Measurements from ENCODE around the gene JAM3.

The JAM3 gene

DNA sequence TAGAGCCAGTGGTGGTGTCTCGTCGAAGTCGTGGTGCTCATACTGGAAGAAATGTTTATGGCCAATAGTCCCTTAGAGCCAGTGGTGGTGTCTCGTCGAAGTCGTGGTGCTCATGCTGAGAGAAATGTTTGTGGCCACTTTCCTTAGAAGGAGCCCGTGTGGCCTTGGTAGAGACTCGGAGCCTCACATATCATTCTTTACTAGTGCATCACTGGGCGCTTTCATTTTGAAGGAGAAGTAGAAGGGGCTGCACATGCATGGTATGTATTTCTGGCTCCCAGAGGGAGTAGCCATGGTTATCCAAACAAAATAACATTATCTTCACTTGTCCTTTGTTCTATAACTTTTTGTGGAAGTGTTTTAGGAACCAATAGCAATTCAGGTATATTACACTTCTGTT lies 69.5 kb downstream of the JAM3 start:
- ATAC-seq, result no peak
- Mint-ChIP-seq H3K9me3 (peaks cover 0 to 4% of the 10 kb centered on the region in 2 donors), H3K4me1 (peaks cover 11% of the 10 kb centered on the region), H3K27me3 (no peaks in the 10 kb centered on the region), H3K27ac (no peak overlapping the region), H3K4me3 (no peak overlapping the region)
- no peak for DNase-seq

DNA sequence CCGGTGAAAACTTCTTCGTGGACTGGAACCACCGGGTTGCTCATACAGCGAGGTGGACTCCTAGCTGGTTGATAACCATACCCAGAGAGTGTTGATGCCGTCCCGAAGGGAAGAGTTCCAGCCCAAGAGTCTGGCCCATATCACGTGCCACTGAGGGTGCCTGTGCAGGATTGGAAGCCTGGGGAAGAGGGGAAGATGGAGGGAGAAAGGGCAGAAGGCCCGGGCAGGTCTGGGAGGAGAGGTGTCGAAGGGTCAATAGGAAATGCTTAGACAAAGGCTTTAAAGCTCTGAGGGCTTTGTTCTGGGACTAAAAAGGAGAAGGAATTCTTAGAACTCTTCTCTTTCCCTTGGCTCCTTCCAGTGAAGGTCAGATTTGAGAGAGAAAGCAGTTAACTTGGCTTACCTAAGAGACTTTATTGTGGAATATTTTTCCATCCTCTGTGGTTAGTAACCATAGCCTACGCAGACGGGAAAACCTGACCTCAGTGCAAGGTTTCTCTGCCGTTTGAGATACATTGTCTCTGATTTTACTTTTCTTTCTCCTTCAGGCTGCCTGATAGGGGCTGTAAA lies 70.5 kb downstream of the JAM3 start:
- H3K4me3 Mint-ChIP-seq, result no peak overlapping the region
- DNase-seq (no peak), ATAC-seq (no peak)
- peak overlapping the region in 1 of 2 donors; percentile 22 for H3K27ac Mint-ChIP-seq
- no peaks in the 10 kb centered on the region for H3K27me3 Mint-ChIP-seq
- H3K4me1 Mint-ChIP-seq, result peaks cover 21% of the 10 kb centered on the region
- H3K9me3 Mint-ChIP-seq, result no peaks in the 10 kb centered on the region

DNA sequence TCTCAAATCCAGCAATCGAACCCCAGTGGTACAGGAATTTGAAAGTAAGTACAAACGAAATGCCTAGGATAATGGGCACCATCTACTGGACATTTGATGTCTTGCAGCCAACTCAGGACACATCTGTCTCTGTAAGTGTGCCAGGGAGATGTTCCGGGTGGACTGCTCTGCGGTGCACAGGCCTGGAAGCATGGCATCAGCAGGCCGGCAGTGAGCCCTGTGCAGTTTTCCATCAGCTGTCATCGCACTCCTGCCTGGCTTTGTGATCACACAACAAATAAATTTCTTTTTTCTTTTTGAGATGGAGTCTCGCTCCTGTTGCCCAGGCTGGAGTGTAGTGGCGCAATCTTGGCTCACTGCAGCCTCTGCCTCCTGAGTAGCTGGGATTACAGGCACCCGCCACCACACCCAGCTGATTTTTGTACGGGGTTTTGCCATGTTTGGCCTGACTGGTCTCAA lies 71.0 kb downstream of the JAM3 start:
- no peak overlapping the region for H3K27ac Mint-ChIP-seq
- H3K9me3 Mint-ChIP-seq, result no peaks in the 10 kb centered on the region
- peaks cover 23% of the 10 kb centered on the region for H3K4me1 Mint-ChIP-seq
- H3K27me3 Mint-ChIP-seq, result no peaks in the 10 kb centered on the region
- H3K4me3 Mint-ChIP-seq, result no peak overlapping the region
- DNase-seq (peak; percentile 50 to 52), ATAC-seq (peak; percentile 82)

DNA sequence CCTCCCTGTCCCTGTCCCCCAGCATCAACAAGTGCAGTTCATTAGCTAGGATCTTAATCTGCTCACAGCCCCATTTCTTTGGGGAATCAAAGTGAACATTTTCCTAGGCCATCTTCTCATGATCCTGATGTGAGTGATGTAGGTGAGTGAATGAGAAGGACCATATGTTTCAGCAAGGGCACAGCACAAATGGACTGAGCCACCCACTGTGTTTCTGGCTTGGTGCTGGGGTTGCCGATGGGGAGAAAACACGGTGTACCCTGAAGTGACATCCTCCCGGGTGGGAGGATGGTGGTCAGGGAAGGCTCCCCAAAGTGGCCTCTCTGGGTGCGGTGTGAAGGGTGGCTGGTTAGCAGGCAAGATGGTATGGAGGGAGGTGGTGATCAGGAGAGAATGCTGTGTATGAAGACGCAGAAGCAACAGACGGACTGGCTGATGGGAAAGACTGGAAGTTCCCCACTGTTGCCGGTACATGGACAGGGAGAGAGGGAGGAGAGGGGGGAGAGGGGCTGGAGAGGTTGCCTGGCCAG lies 72.2 kb downstream of the JAM3 start:
- DNase-seq (no peak), ATAC-seq (peak; percentile 10)
- Mint-ChIP-seq H3K4me3 (no peak overlapping the region), H3K9me3 (no peaks in the 10 kb centered on the region), H3K4me1 (peaks cover 23% of the 10 kb centered on the region), H3K27ac (no peak overlapping the region), H3K27me3 (no peaks in the 10 kb centered on the region)

DNA sequence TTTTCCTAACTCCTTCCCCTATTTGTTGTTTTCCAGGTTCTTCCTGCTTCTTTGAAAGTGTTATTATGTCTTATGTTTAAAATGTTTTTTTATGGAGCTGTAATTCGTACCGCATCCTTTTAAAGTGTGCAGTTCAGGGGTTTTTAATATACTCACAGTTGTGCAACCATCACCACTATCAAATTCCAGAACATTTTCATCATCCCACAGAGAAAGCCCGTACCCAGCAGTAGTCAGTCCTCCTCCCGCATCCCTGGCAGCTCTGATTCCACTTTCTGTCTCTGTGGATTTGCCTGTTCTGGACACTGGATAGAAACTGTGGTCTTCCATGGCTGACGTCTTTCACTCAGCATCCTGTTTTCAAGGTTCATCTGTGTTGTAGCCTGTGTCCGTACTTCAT lies 73.7 kb downstream of the JAM3 start:
- Mint-ChIP-seq H3K9me3 (no peaks in the 10 kb centered on the region), H3K4me1 (peaks cover 23% of the 10 kb centered on the region), H3K27ac (peak overlapping the region in 1 of 2 donors; percentile 37), H3K27me3 (no peaks in the 10 kb centered on the region), H3K4me3 (no peak overlapping the region)
- ATAC-seq, result no peak
- DNase-seq, result no peak

DNA sequence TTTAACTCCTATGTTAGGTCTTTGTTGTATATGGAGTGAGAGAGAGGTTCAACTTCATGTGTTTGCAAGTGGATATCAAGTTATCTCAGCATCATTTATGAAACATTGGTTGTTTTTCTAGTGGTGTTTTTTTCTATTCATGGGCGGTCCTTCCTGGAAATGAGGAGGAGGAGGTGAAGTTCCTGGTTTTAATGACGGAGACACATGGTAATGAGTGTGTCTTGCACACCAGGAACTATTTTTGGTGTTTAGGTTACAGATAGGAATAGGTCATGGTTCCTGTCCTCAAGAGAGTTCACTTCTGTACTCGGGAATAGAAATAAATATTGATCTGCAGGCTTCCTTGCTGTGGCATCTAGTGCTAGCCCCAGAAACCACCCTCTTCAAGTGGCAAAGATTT lies 74.9 kb downstream of the JAM3 start:
- H3K27me3 Mint-ChIP-seq, result no peaks in the 10 kb centered on the region
- ATAC-seq (no peak), DNase-seq (no peak)
- peaks cover 23% of the 10 kb centered on the region for H3K4me1 Mint-ChIP-seq
- H3K4me3 Mint-ChIP-seq, result no peak overlapping the region
- no peaks in the 10 kb centered on the region for H3K9me3 Mint-ChIP-seq
- no peak overlapping the region for H3K27ac Mint-ChIP-seq

DNA sequence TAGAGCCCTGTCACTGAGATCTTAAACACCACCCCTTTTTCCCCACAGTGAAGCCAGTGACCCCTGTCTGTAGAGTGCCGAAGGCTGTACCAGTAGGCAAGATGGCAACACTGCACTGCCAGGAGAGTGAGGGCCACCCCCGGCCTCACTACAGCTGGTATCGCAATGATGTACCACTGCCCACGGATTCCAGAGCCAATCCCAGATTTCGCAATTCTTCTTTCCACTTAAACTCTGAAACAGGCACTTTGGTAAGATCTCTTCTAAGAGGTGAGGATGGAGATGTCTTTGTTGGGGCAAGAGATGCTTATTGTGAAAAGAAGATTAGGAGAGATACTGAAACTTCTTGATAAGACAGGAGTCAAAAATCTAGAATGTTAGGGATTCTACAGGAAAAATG lies 75.9 kb downstream of the JAM3 start:
- no peaks in the 10 kb centered on the region for H3K9me3 Mint-ChIP-seq
- no peaks in the 10 kb centered on the region for H3K27me3 Mint-ChIP-seq
- H3K27ac Mint-ChIP-seq, result no peak overlapping the region
- peaks cover 15% of the 10 kb centered on the region for H3K4me1 Mint-ChIP-seq
- no peak for ATAC-seq
- H3K4me3 Mint-ChIP-seq, result no peak overlapping the region
- no peak for DNase-seq

DNA sequence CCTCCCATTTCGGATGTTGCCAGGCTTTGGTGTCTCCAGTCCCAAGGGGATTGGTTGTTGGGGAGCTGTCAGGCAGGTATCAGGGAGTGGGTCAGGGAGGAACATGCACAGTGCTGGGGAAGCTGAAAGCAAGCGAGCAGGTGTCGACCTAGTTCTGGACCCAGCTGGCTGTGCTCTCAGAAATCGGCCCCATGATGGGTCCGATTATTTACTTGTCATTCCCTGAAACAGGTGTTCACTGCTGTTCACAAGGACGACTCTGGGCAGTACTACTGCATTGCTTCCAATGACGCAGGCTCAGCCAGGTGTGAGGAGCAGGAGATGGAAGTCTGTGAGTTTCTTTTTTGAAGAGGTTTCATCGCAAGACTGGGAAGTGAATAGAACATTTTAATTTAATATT lies 76.8 kb downstream of the JAM3 start:
- no peak for DNase-seq
- H3K9me3 Mint-ChIP-seq, result no peaks in the 10 kb centered on the region
- no peaks in the 10 kb centered on the region for H3K27me3 Mint-ChIP-seq
- no peak overlapping the region for H3K4me3 Mint-ChIP-seq
- no peak for ATAC-seq
- peaks cover 12% of the 10 kb centered on the region for H3K4me1 Mint-ChIP-seq
- H3K27ac Mint-ChIP-seq, result no peak overlapping the region

DNA sequence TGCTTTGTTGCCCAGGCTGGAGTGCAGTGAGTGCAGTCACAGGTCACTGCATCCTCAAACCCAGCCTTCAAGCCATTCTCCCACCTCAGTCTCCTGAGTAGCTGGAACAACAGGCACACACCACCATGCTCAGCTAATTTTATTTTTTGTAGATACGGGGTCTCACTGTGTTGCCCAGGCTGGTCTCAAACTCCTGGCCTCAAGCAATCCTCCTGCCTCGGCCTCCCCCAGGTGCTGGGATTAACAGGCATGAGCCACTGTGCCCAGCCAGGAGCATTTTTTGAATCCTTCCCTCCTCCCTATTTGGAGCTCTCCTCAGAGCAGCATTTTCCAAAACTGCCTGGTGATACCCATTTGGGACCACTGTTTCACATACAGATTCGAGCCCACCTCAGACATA lies 77.7 kb downstream of the JAM3 start:
- no peaks in the 10 kb centered on the region for H3K9me3 Mint-ChIP-seq
- no peaks in the 10 kb centered on the region for H3K27me3 Mint-ChIP-seq
- H3K4me3 Mint-ChIP-seq, result no peak overlapping the region
- DNase-seq (no peak), ATAC-seq (no peak)
- H3K4me1 Mint-ChIP-seq, result peaks cover 12% of the 10 kb centered on the region
- H3K27ac Mint-ChIP-seq, result no peak overlapping the region

DNA sequence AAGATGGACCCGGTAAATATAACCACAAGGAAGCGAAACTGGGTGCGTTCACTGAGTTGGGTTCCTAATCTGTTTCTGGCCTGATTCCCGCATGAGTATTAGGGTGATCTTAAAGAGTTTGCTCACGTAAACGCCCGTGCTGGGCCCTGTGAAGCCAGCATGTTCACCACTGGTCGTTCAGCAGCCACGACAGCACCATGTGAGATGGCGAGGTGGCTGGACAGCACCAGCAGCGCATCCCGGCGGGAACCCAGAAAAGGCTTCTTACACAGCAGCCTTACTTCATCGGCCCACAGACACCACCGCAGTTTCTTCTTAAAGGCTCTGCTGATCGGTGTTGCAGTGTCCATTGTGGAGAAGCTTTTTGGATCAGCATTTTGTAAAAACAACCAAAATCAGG lies 80.5 kb downstream of the JAM3 start:
- ATAC-seq (no peak), DNase-seq (no peak)
- no peaks in the 10 kb centered on the region for H3K9me3 Mint-ChIP-seq
- peaks cover 2% of the 10 kb centered on the region for H3K4me1 Mint-ChIP-seq
- H3K4me3 Mint-ChIP-seq, result no peak overlapping the region
- H3K27ac Mint-ChIP-seq, result no peak overlapping the region
- no peaks in the 10 kb centered on the region for H3K27me3 Mint-ChIP-seq

DNA sequence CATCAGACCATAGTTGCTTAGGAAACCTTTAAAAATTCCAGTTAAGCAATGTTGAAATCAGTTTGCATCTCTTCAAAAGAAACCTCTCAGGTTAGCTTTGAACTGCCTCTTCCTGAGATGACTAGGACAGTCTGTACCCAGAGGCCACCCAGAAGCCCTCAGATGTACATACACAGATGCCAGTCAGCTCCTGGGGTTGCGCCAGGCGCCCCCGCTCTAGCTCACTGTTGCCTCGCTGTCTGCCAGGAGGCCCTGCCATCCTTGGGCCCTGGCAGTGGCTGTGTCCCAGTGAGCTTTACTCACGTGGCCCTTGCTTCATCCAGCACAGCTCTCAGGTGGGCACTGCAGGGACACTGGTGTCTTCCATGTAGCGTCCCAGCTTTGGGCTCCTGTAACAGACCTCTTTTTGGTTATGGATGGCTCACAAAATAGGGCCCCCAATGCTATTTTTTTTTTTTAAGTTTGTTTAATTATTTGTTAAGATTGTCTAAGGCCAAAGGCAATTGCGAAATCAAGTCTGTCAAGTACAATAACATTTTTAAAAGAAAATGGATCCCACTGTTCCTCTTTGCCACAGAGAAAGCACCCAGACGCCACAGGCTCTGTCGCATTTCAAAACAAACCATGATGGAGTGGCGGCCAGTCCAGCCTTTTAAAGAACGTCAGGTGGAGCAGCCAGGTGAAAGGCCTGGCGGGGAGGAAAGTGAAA lies 81.5 kb downstream of the JAM3 start:
- Mint-ChIP-seq H3K4me3 (no peak overlapping the region), H3K27me3 (no peaks in the 10 kb centered on the region), H3K4me1 (no peaks in the 10 kb centered on the region), H3K27ac (no peak overlapping the region), H3K9me3 (no peaks in the 10 kb centered on the region)
- ATAC-seq, result peak; percentile 52
- DNase-seq, result no peak

DNA sequence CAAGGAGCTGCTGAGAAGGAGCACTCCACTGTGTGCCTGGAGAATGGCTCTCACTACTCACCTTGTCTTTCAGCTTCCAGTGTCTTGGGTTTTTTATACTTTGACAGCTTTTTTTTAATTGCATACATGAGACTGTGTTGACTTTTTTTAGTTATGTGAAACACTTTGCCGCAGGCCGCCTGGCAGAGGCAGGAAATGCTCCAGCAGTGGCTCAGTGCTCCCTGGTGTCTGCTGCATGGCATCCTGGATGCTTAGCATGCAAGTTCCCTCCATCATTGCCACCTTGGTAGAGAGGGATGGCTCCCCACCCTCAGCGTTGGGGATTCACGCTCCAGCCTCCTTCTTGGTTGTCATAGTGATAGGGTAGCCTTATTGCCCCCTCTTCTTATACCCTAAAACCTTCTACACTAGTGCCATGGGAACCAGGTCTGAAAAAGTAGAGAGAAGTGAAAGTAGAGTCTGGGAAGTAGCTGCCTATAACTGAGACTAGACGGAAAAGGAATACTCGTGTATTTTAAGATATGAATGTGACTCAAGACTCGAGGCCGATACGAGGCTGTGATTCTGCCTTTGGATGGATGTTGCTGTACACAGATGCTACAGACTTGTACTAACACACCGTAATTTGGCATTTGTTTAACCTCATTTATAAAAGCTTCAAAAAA lies 82.3 kb downstream of the JAM3 start:
- Mint-ChIP-seq H3K4me3 (no peak overlapping the region), H3K27me3 (no peaks in the 10 kb centered on the region), H3K9me3 (no peaks in the 10 kb centered on the region), H3K27ac (peak overlapping the region in 1 of 2 donors; percentile 62), H3K4me1 (no peaks in the 10 kb centered on the region)
- DNase-seq (no peak), ATAC-seq (no peak)

DNA sequence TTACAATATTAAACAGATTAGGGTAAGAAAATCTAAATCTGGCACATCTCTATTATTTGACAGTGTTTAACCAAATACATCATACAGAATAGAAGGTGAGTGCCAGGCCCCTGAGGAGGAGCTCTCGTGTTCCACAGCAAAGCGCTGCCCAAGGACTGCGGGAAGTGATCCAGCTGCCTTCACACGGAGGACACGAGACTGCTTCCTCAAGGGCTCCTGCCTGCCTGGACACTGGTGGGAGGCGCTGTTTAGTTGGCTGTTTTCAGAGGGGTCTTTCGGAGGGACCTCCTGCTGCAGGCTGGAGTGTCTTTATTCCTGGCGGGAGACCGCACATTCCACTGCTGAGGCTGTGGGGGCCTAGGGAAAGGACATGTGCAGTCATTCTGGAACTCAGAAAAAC lies 83.8 kb downstream of the JAM3 start:
- no peaks in the 10 kb centered on the region for H3K9me3 Mint-ChIP-seq
- DNase-seq, result no peak
- no peak for ATAC-seq
- no peak overlapping the region for H3K27ac Mint-ChIP-seq
- no peak overlapping the region for H3K4me3 Mint-ChIP-seq
- H3K4me1 Mint-ChIP-seq, result no peaks in the 10 kb centered on the region
- no peaks in the 10 kb centered on the region for H3K27me3 Mint-ChIP-seq

DNA sequence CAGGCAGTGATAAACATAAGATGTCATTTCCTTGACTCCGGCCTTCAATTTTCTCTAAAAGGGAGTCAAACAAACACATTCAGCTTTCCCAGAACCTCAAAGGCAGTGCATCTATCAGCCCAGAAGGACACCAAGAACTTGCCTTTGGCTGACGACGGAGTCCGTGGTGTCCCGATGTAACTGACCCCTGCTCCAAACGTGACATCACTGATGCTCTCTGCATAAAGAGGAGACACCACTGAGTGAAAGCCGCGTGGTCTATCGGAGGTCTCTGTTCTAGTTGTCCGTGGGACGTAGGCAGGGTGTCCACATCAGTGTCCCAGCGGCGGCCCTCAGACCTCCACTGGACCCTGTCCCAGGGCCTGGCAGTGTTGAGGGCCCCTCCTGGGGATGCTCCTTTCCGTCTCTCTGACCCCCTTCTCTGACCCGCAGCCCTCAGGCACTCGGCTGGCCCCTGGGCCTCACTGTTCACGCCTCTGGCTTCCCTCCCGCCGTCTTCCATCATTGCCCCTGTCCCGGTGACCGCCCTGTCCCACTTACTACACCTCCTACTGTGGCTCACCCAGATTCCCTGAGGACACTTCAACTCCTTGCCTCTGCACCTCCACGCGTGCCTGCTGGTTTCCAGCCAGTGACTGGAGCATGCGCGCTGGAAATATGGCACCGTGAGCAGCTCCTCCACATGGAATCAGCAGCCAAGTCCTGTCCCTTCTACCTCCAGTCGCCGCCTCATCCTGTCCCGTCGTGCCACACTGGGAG lies 84.5 kb downstream of the JAM3 start:
- Mint-ChIP-seq H3K27me3 (no peaks in the 10 kb centered on the region), H3K4me3 (no peak overlapping the region), H3K4me1 (no peaks in the 10 kb centered on the region), H3K9me3 (no peaks in the 10 kb centered on the region), H3K27ac (peak overlapping the region in 1 of 2 donors; percentile 3)
- ATAC-seq (peak; percentile 31), DNase-seq (no peak)

DNA sequence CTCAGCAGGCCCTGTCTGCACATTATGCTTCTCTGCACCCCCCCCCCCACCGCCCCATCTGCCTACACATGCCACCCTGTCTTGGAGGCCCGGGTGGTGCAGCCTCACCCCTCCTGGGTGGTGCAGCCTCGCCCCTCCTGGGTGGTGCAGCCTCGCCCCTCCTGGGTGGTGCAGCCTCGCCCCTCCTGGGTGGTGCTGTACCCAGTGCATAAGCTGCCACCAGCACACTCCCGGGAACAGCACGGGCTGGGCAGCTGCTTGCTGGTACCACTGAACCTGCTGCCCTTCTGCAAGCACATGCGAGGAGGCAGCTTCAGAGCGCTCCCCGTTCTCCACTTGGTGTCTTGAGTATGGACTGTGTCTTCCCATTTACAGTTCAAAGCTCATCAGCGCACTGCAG lies 85.6 kb downstream of the JAM3 start:
- H3K4me1 Mint-ChIP-seq, result no peaks in the 10 kb centered on the region

DNA sequence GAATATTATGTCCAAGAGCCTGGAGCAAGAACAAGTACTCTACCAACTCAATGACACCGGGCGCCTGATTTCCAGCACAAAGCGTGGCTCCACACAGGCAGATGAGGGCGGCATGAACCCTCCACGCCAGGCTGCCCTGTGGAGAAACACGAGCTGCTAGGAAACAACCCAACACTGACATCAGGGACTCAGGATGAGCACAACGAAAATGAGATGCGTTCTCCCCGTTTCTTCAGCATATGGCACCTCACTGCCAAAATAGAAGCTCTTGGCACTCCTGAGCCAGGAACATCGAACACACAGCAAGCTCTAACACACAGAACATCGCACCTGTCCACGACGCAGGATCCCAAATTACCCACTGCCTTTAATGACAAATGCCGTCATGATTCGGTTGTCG lies 86.6 kb downstream of the JAM3 start:
- no peak overlapping the region for H3K4me3 Mint-ChIP-seq

More for the DNA sequence above, 85.6 kb downstream of the JAM3 start:
- no peaks in the 10 kb centered on the region for H3K27me3 Mint-ChIP-seq
- ATAC-seq (no peak), DNase-seq (no peak)
- H3K9me3 Mint-ChIP-seq, result no peaks in the 10 kb centered on the region
- peak overlapping the region in 1 of 2 donors; percentile 27 for H3K27ac Mint-ChIP-seq
- H3K4me3 Mint-ChIP-seq, result no peak overlapping the region

More for the DNA sequence above, 86.6 kb downstream of the JAM3 start:
- no peak for DNase-seq
- H3K27ac Mint-ChIP-seq, result no peak overlapping the region
- no peaks in the 10 kb centered on the region for H3K27me3 Mint-ChIP-seq
- no peak for ATAC-seq
- H3K4me1 Mint-ChIP-seq, result no peaks in the 10 kb centered on the region
- no peaks in the 10 kb centered on the region for H3K9me3 Mint-ChIP-seq
